T-helper 1 cell treated with Interleukin-12 subunit alpha and Interleukin-12 subunit beta and Interleukin-4 antibody, amounts not matched to agents 30 μg/mL and 1 μg/mL, for 36 hours (primary cell): ENCODE measurements around the gene FOXD2.
"Not testable (repeated sequence)": the region's sequence is repeated elsewhere in the genome, so short reads cannot be mapped to it uniquely, and the experiment has no call there.

Experiments used
- H3K27ac Mint-ChIP-seq: one replicate; pipeline ENCODE4 v1.8.0; 2021; ENCODE audit warnings: mild to moderate bottlenecking, mixed read lengths
- H3K27me3 Mint-ChIP-seq: one replicate; pipeline ENCODE4 v1.8.0; 2021; ENCODE audit warnings: low read depth, mixed read lengths
- H3K36me3 Mint-ChIP-seq: one replicate; pipeline ENCODE4 v1.8.0; 2021; ENCODE audit warnings: low read depth, mixed read lengths
- H3K4me1 Mint-ChIP-seq: one replicate; pipeline ENCODE4 v1.8.0; 2021; ENCODE audit warnings: low read depth, mixed read lengths
- H3K4me3 Mint-ChIP-seq: one replicate; pipeline ENCODE4 v1.8.0; 2021; ENCODE audit warnings: mild to moderate bottlenecking, moderate library complexity, mixed read lengths
- H3K9me3 Mint-ChIP-seq: one replicate; pipeline ENCODE4 v1.8.0; 2021; ENCODE audit warnings: mixed read lengths

FOXD2 gene

DNA sequence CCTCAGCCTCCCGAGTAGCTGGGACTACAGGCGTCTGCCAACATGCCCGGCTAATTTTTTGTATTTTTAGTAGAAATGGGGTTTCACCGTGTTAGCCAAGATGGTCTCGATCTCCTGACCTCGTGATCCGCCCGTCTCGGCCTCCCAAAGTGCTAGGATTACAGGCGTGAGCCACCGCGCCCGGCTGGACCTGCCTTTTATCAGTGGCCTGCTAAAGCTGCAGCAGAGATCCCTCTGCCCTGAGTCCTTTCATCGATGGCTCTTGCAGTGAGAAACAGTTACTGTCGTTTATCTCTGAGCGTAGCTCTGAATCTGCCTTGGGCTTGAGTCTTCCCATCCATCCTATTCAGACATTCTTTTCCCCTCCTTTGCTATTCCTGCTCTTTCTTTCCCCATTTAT is 19.7 kb downstream of the FOXD2 start:
- not testable (repeated sequence) for H3K36me3 Mint-ChIP-seq, H3K4me1 Mint-ChIP-seq, H3K4me3 Mint-ChIP-seq, H3K27ac Mint-ChIP-seq, H3K9me3 Mint-ChIP-seq
- H3K27me3 Mint-ChIP-seq = peaks cover 42% of the 10 kb centered on the region

DNA sequence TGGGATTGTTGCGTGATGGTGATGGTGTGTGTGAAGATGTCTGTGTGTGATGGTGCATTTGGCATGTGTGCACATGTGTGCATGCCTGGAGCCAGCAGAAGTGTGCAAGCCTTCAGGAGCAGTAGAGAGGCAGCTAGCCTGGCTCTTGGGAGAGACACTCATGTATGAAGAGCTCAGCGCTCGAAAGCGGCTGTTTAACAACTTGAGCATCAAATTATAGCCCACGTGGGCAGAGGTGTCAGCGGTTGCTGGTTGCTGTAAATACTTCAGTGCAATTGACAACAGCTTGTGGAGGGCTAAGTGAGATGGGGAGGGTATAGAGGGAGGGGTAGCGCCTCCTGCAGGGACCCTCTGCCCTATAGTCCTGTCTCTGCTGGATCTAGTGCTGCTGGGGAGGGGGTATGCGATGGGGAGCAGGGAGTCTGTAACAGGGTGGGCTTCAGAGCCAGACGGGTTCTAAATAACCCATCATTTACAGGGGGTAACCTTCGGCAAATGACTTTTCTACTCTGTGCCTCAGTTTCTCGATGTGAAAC is 21.5 kb downstream of the FOXD2 start:
- H3K9me3 Mint-ChIP-seq = no peaks in the 10 kb centered on the region
- no peaks in the 10 kb centered on the region for H3K36me3 Mint-ChIP-seq
- H3K4me3 Mint-ChIP-seq = no peak overlapping the region
- no peak overlapping the region for H3K27ac Mint-ChIP-seq
- H3K27me3 Mint-ChIP-seq = peaks cover 51% of the 10 kb centered on the region
- no peaks in the 10 kb centered on the region for H3K4me1 Mint-ChIP-seq

DNA sequence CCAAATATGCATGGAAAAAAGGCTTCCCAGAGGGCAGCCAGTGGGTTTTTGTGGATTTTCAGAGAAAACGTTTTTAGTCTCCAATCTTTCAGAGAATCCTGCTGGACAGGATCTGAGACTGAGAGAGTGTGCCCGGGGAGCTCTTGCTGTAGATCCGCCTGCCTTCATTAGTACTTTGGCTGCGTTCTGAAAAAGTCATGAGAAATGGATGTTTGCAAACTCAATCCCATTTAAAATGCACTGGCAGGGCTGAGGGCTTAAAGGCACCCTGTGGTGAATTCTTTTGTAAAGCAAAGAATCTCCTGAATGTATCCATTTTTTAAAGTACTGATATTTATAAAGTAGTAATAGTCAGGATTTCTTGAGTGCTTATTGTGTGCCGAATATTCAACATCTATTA is 22.2 kb downstream of the FOXD2 start:
- H3K36me3 Mint-ChIP-seq = no peaks in the 10 kb centered on the region
- H3K27me3 Mint-ChIP-seq = peaks cover 49% of the 10 kb centered on the region
- no peaks in the 10 kb centered on the region for H3K9me3 Mint-ChIP-seq
- H3K4me1 Mint-ChIP-seq = no peaks in the 10 kb centered on the region
- no peak overlapping the region for H3K27ac Mint-ChIP-seq
- no peak overlapping the region for H3K4me3 Mint-ChIP-seq

DNA sequence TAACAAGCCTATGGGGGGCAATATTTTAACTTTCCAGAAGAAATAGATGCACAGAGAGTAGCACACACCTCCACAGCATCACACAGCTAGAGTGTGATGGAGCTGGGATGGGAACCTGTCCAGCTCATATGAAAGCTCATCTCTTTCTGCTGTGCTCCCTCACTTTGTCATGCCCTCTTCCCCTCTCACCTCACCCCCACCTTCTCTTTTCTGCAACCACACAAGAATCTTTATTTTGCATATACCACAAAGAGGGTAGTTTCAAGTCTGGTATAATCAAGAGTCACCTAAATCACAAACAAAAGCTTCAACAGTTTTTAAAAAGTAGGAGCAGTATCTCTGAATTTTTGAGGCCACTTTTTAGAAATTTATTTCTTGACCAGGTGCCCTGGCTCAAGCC is 22.6 kb downstream of the FOXD2 start:
- Mint-ChIP-seq H3K4me3 (no peak overlapping the region), H3K4me1 (no peaks in the 10 kb centered on the region), H3K27me3 (peaks cover 45% of the 10 kb centered on the region), H3K36me3 (no peaks in the 10 kb centered on the region), H3K27ac (no peak overlapping the region), H3K9me3 (no peaks in the 10 kb centered on the region)

DNA sequence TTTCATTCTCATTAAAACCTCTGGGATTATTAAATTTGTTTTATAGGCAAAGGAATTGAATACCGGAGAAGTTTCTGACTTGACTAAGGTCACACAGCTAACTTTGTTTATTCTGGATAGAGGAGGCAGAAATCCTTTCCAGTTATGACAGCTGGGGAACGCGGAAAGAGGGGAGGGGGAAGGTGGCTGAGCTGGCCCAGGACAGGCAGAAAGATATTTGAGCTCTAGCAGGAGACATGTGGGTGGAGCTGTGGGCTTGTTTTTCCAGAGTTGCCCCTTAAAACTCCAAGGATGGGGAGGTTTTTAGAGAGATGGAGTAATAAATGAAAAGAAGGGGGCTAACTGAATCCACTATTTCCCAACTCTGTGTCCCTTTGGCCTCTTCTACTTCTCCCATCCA is 27.8 kb downstream of the FOXD2 start:
- Mint-ChIP-seq H3K4me3 (no peak overlapping the region), H3K27ac (no peak overlapping the region), H3K36me3 (no peaks in the 10 kb centered on the region), H3K9me3 (no peaks in the 10 kb centered on the region), H3K4me1 (no peaks in the 10 kb centered on the region), H3K27me3 (peaks cover 33% of the 10 kb centered on the region)

DNA sequence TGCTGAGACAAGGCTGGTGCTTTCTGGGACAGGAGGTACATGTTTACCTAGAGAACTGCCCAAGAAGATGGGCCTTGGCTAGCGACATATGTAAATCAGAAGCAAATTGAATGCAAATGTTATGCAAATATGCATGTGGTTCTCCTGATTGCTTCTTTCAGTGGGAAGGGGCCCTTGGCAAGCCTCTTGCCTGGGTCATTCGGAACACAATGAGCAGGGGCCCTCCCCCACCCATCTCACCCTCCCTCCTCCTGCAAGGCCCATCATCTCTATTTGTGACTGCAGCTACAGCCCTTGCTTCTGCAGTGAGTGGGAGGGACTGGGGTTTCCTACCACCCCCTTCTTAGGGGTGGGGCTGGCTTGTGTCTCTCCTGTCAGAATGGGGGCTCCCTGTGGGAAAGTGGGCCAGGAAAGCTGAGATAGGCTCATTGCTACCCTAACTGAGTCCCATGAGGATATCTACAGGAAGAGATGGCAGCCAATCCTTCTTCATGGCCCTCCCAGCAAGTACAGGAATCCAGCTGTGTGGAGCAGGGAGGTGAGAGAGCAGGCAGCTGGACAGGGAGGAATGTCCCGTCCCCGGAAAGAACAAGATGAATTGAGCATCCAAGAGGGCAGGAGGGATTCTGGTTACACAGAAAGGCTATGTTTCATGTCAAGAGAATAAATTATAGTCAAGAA is 31.0 kb downstream of the FOXD2 start:
- Mint-ChIP-seq H3K9me3 (no peaks in the 10 kb centered on the region), H3K4me1 (no peaks in the 10 kb centered on the region), H3K27ac (no peak overlapping the region), H3K36me3 (no peaks in the 10 kb centered on the region), H3K27me3 (peaks cover 9% of the 10 kb centered on the region), H3K4me3 (no peak overlapping the region)

DNA sequence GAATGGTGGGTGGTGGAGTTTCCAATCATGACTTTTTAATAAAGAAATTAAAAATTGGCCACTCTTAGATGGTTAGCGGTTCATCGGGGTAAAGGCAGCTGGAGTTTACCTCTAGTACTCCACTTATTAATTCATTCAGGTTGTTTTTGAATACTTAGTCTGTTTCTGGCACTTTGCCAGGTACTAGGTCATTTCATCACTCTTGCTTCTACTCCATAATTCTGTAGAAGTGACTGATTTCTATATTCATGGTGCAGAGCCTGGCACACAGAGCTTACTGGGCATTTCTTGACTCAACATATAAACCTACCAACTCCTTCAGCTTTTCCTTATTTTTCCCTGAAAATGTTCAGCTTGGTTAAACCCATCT is 31.5 kb downstream of the FOXD2 start:
- H3K9me3 Mint-ChIP-seq = no peaks in the 10 kb centered on the region
- H3K4me1 Mint-ChIP-seq = no peaks in the 10 kb centered on the region
- no peak overlapping the region for H3K4me3 Mint-ChIP-seq
- H3K27me3 Mint-ChIP-seq = peaks cover 9% of the 10 kb centered on the region
- no peaks in the 10 kb centered on the region for H3K36me3 Mint-ChIP-seq
- no peak overlapping the region for H3K27ac Mint-ChIP-seq

DNA sequence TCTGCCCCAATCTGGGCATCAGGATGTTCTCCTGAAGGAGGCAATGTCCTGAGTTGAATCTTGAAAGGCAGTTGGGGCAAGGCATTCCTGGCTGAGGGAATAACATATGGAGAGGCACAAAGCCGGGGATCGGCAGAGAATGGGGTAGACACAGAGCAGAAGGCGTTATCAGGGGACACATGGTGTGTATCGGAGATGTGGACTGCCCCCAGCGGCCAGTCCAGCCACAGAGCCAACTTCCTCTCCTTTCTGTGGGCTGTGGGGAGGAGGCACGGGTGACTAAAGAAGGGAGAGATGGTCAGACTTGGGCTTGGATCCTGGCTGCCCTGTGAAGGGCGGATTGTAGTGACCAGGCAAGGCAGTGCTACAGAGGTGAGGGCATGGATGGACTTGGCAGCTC is 32.1 kb downstream of the FOXD2 start:
- no peaks in the 10 kb centered on the region for H3K36me3 Mint-ChIP-seq
- H3K9me3 Mint-ChIP-seq = no peaks in the 10 kb centered on the region
- H3K27ac Mint-ChIP-seq = no peak overlapping the region
- no peaks in the 10 kb centered on the region for H3K4me1 Mint-ChIP-seq
- peaks cover 9% of the 10 kb centered on the region for H3K27me3 Mint-ChIP-seq
- H3K4me3 Mint-ChIP-seq = no peak overlapping the region

DNA sequence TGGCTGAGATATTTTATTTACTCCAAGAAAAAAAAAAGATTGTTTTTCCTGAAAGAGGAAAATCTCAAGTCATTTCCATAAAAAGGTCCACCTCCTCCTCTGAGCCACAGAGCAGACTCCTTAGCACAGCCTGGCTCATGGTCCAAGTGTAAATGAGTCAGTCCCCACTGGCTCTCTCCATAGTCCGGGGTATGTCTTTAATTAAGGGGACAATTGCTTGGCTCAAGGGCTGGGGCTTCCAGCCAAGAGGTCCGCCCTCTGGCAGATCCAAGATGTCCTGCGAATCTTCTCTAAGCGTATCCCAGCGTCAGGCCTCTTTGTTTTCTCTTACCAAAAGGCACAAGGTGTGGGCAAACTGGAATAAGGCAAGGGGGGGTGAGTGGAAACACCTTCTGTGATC is 33.3 kb downstream of the FOXD2 start:
- Mint-ChIP-seq H3K36me3 (no peaks in the 10 kb centered on the region), H3K27me3 (peaks cover 9% of the 10 kb centered on the region), H3K4me1 (no peaks in the 10 kb centered on the region)

DNA sequence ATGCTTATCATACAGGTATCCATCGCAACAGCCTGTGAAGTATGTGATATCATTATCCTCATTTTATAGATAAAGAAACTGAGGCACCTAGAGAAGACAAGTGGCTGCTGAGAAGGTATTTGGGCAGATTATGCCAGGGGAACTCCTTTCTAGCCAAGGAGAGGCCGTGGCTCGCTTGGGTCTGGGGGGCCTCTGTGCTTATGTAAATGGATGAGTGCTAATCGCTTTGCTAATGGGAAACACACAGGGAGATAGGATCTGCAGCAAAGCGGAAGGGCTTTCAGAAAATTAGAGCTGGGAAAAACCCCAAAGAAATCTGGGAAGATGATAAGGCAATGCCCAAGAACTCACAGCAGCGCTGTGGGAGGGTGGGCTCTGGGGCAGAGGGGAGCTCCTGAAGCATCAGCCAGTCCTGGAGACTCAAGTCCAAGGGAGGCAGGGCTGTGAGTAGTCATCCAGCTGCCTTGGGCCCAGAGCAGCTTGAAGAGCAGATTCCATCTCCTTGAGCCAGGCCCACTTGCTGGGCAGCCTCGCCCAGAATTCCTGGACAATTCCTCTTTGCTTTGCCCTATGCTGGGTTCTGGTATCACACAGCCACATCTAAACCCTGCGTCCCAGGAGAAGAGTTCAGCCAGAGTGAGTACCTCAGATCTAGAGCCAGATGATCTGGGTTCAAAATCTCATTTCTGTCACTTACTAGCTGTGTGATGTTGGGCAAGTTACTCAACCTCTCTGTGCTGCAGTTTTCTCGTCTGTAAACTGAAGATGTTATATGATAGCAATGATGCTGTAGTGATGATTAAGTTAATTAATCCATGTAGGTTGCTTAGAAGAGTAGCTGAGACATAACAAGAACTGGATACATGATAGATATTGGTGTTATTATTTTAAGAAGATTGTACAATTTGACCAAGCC is 36.7 kb downstream of the FOXD2 start:
- H3K9me3 Mint-ChIP-seq = no peaks in the 10 kb centered on the region
- H3K27me3 Mint-ChIP-seq = peaks cover 9% of the 10 kb centered on the region
- no peaks in the 10 kb centered on the region for H3K4me1 Mint-ChIP-seq
- no peaks in the 10 kb centered on the region for H3K36me3 Mint-ChIP-seq
- H3K4me3 Mint-ChIP-seq = no peak overlapping the region
- H3K27ac Mint-ChIP-seq = no peak overlapping the region

More for the DNA sequence above, 33.3 kb downstream of the FOXD2 start:
- no peaks in the 10 kb centered on the region for H3K9me3 Mint-ChIP-seq
- H3K27ac Mint-ChIP-seq = no peak overlapping the region
- H3K4me3 Mint-ChIP-seq = no peak overlapping the region

DNA sequence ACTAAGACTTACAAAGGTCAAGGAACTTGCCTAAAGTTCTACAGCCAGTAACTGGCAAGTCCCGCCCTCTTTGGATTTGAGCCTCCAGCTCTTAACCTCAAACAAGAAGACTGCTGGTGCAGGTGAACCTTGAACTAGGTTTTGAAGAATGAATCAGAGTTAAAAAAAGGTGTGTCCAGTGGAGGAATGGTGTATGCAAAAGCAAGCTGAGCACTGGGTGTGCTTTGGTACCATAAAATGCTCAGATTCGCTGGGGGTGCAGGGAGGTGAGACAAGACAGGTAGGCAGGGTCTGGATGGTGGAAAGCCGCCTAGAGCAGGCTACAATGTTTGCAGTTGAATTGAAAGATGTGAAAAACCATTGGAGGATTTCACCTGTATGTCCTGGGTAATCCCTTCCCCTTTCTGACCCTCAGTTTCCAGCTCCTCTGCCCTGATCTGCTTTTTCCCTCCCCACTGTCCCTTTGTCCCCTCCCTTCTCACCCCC is 39.8 kb downstream of the FOXD2 start:
- no peaks in the 10 kb centered on the region for H3K36me3 Mint-ChIP-seq
- H3K27ac Mint-ChIP-seq = no peak overlapping the region
- H3K4me1 Mint-ChIP-seq = no peaks in the 10 kb centered on the region
- H3K9me3 Mint-ChIP-seq = no peaks in the 10 kb centered on the region
- H3K4me3 Mint-ChIP-seq = no peak overlapping the region
- H3K27me3 Mint-ChIP-seq = peaks cover 16% of the 10 kb centered on the region

DNA sequence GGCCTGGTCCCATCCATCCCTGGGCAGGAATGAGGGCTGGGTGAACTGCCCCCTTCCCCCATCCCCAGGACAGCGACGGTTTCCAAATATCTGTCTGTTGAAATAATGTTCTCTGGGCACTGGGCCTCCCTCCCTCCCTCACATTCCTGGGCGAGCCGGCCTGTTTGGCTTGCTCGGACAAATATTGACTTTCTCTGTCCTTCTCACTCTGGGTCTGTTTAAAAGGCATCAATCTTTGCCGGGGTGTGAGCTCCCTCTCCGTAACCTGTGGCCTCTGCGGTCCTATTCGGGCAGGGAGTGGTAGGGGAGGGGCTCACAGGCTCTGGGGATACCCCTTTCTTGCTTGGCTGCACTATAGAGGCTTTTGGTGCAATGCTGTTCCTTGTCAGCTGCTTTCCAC is 40.2 kb downstream of the FOXD2 start:
- Mint-ChIP-seq H3K4me1 (no peaks in the 10 kb centered on the region), H3K9me3 (no peaks in the 10 kb centered on the region), H3K36me3 (no peaks in the 10 kb centered on the region), H3K27ac (no peak overlapping the region), H3K4me3 (no peak overlapping the region), H3K27me3 (peaks cover 16% of the 10 kb centered on the region)

DNA sequence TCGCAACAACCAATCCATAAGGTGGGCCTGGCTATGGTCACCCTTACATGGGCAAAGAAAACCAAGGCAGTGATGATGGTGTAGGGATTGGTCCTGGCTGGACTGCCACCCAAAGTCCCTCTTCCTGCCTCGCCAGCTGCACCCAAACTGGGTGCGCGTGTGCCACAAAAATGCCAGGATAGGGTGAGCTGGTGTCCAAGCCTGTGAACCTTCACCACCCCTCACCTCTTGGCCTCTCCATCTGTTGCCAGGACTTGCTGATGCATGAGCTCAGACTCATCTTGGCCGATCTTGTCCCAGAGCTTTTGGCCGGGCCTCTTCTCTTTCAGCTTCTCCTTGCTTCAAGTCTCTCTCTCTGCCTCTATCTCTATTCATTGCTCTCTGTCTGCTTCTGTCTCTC is 41.8 kb downstream of the FOXD2 start:
- no peak overlapping the region for H3K4me3 Mint-ChIP-seq
- no peaks in the 10 kb centered on the region for H3K36me3 Mint-ChIP-seq
- no peaks in the 10 kb centered on the region for H3K4me1 Mint-ChIP-seq
- peaks cover 12% of the 10 kb centered on the region for H3K27me3 Mint-ChIP-seq
- H3K9me3 Mint-ChIP-seq = no peaks in the 10 kb centered on the region
- H3K27ac Mint-ChIP-seq = no peak overlapping the region

DNA sequence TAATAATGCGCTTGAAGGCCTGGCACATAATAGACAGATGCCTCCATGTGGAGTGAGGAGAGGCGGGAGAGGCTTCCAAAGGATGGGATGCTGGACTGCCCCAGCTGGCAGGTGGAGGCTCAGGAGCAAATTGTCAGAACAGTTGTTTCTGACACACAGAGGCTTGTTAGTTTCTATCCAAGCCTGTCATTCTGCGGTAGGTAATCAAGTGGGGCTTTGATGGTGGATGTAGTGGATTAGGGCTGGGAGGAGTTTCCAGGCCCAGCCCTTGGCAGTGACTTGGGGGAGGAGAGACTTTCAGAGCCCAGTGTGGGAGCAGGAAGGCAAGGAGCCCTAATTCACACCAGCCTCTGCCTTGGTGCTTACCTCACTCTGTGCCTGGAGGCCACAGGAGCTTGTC is 44.1 kb downstream of the FOXD2 start:
- H3K27me3 Mint-ChIP-seq = peaks cover 12% of the 10 kb centered on the region
- no peaks in the 10 kb centered on the region for H3K36me3 Mint-ChIP-seq
- H3K4me3 Mint-ChIP-seq = no peak overlapping the region
- no peaks in the 10 kb centered on the region for H3K9me3 Mint-ChIP-seq
- H3K4me1 Mint-ChIP-seq = no peaks in the 10 kb centered on the region
- no peak overlapping the region for H3K27ac Mint-ChIP-seq

DNA sequence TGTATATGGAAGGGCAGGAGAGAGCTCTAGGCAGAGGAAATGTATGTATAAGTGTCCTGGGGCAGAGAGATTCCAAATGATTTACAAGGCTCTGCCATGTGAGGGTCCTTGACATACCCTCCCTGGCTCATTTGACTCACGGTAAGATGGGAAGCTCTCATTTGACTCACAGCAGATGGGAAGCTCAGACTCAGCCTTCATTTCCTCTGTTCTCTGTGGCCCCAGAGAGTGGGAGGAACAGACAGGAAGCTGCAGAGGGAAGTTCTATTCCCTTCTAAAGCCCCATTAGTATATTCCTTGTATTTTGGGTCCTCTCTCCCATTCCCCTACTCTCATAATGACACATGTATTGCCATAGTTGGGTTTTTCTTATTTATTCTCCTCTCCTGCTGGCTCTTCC is 44.9 kb downstream of the FOXD2 start:
- H3K4me1 Mint-ChIP-seq = no peaks in the 10 kb centered on the region
- no peaks in the 10 kb centered on the region for H3K9me3 Mint-ChIP-seq
- no peak overlapping the region for H3K4me3 Mint-ChIP-seq
- no peak overlapping the region for H3K27ac Mint-ChIP-seq
- peaks cover 12% of the 10 kb centered on the region for H3K27me3 Mint-ChIP-seq
- H3K36me3 Mint-ChIP-seq = no peaks in the 10 kb centered on the region
